Lung (tissue), 16 donors: ENCODE data around the gene CFAP65. TPM values are rescaled to one million over a fixed set of nuclear protein-coding genes. Genes with fewer than 3 reads are reported as not detected.
A peak's percentile ranks its signal among the peaks of the same experiment; 100 is the strongest.

Experiments
- ATAC-seq: fragments of 200-7000 bp; cut with Tn5 transposase; one replicate; pipeline ENCODE4 v1.9.1; 2020; ENCODE audit warnings: moderate number of reproducible peaks; ENCODE audit not compliant: insufficient read depth, low FRiP score
- DNase-seq, 3 donors: peaks; one replicate each; pipeline ENCODE4 v3.0.0-alpha.2; 2013 to 2017
- H3K27ac ChIP-seq, 2 donors: one replicate each; pipeline ENCODE4 v1.5.1; 2013; ENCODE audit warnings: mild to moderate bottlenecking in 2 of 2, moderate library complexity in 2 of 2, control low read depth in 1 of 2, inconsistent platforms in 1 of 2, low read depth in 1 of 2, low read length in 1 of 2
- H3K27me3 ChIP-seq, 3 donors: one replicate each; pipeline ENCODE4 v1.5.1; 2013; ENCODE audit warnings: low read length in 2 of 3; ENCODE audit not compliant: control insufficient read depth in 3 of 3, insufficient read depth in 3 of 3
- H3K36me3 ChIP-seq, 4 donors: one replicate each; pipeline ENCODE4 v1.5.1; 2013; ENCODE audit warnings: low read length in 4 of 4, mild to moderate bottlenecking in 1 of 4, moderate library complexity in 1 of 4; ENCODE audit not compliant: control insufficient read depth in 4 of 4, insufficient read depth in 4 of 4
- H3K4me1 ChIP-seq, 5 donors: one replicate each; pipeline ENCODE4 v1.5.1; 2013; ENCODE audit warnings: low read length in 5 of 5, mild to moderate bottlenecking in 2 of 5, moderate library complexity in 1 of 5; ENCODE audit not compliant: control insufficient read depth in 5 of 5, insufficient read depth in 5 of 5
- H3K4me3 ChIP-seq: one replicate; pipeline ENCODE4 v1.5.1; 2013; ENCODE audit warnings: mild to moderate bottlenecking, control low read depth, moderate library complexity
- H3K9ac ChIP-seq, 2 donors: one replicate each; pipeline ENCODE4 v1.5.1; 2013; ENCODE audit warnings: low read length in 2 of 2, control low read depth in 1 of 2; ENCODE audit not compliant: insufficient read depth in 1 of 2
- H3K9me3 ChIP-seq, 4 donors: one replicate each; pipeline ENCODE4 v1.5.1; 2013; ENCODE audit warnings: low read length in 3 of 4, mild to moderate bottlenecking in 1 of 4, moderate library complexity in 1 of 4; ENCODE audit not compliant: control insufficient read depth in 4 of 4, insufficient read depth in 3 of 4
- WGBS, 2 donors: extraction: QIAGEN DNeasy Blood & Tissue Kit; methylation state at CpG; one replicate each; pipeline ENCODE4 v1.1.7; 2013; 5-methylcytosine and 5-hydroxymethylcytosine counted together
- long read RNA-seq, 5 donors: transcript quantifications; one replicate each; lab custom pipeline, GENCODE V29; 2026
- polyA plus RNA-seq, 2 donors: library from polyadenylated mRNA; stranded (reverse); fragments of 200-250 nt; gene quantifications; one replicate each; pipeline ENCODE4 v1.2.1, GENCODE V29; 2013
- total RNA-seq, 2 donors: library from RNA; depleted of rRNA in 1 of 2; stranded (reverse); fragments of >200 nt in 1 of 2; gene quantifications; one replicate each; pipeline ENCODE4 v1.2.1, GENCODE V29; 2014 to 2021
- TF ChIP-seq, protein P1 (sequence below): IDR thresholded peaks from 2 replicates; pipeline ENCODE4 v1.5.1; 2012; ENCODE audit warnings: mild to moderate bottlenecking; ENCODE audit errors: control extremely low read depth, extremely low read depth
- donor health status: control.
- donor health status: control.
- donor health status: Bipolar disorder and iron deficiency.
- donor health status: healthy.
- donor health status: DM: yes; HTN: yes; CAD: no.

CFAP65 gene, protein sequence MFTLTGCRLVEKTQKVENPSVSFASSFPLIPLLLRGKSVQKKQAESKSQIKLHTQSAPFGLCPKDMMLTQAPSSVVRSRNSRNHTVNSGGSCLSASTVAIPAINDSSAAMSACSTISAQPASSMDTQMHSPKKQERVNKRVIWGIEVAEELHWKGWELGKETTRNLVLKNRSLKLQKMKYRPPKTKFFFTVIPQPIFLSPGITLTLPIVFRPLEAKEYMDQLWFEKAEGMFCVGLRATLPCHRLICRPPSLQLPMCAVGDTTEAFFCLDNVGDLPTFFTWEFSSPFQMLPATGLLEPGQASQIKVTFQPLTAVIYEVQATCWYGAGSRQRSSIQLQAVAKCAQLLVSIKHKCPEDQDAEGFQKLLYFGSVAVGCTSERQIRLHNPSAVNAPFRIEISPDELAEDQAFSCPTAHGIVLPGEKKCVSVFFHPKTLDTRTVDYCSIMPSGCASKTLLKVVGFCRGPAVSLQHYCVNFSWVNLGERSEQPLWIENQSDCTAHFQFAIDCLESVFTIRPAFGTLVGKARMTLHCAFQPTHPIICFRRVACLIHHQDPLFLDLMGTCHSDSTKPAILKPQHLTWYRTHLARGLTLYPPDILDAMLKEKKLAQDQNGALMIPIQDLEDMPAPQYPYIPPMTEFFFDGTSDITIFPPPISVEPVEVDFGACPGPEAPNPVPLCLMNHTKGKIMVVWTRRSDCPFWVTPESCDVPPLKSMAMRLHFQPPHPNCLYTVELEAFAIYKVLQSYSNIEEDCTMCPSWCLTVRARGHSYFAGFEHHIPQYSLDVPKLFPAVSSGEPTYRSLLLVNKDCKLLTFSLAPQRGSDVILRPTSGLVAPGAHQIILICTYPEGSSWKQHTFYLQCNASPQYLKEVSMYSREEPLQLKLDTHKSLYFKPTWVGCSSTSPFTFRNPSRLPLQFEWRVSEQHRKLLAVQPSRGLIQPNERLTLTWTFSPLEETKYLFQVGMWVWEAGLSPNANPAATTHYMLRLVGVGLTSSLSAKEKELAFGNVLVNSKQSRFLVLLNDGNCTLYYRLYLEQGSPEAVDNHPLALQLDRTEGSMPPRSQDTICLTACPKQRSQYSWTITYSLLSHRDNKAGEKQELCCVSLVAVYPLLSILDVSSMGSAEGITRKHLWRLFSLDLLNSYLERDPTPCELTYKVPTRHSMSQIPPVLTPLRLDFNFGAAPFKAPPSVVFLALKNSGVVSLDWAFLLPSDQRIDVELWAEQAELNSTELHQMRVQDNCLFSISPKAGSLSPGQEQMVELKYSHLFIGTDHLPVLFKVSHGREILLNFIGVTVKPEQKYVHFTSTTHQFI (N-terminal part only)
- total RNA-seq = 10 to 100 TPM; 10.3 to 16.5 TPM
- polyA plus RNA-seq = 1 to 10 TPM; 3.9 to 5.8 TPM
- long read RNA-seq, donor 1 = 0 reads
- long read RNA-seq, donor 2 = 0 reads
- long read RNA-seq, donor 3, partial matches to known transcripts = 0 of 1 reads
- long read RNA-seq, donor 3, other reads (novel, unspliced or antisense) = 0 of 1 reads
- long read RNA-seq, donor 4 = 0 reads
- long read RNA-seq, donor 5 = 0 reads

- Histone ChIP-seq H3K9ac (no peak within 1 kb of the TSS), H3K4me1 (no peaks in the 10 kb centered on the region), H3K9me3 (peaks cover 0 to 4% (median 0%) of the 10 kb centered on the region in 4 donors), H3K27ac (no peak within 1 kb of the TSS), H3K4me3 (no peak within 1 kb of the TSS), H3K27me3 (peaks cover 0 to 21% (median 15%) of the 10 kb centered on the region in 3 donors), H3K36me3 (no peaks in the 10 kb centered on the region)
- ATAC-seq (no peak), DNase-seq (peak; percentile 44 to 58 (median 45))
- WGBS, 2 donors = 2 to 3% methylated on average over 21 of the region's 21 CpGs
- TF ChIP-seq, protein P1, sequence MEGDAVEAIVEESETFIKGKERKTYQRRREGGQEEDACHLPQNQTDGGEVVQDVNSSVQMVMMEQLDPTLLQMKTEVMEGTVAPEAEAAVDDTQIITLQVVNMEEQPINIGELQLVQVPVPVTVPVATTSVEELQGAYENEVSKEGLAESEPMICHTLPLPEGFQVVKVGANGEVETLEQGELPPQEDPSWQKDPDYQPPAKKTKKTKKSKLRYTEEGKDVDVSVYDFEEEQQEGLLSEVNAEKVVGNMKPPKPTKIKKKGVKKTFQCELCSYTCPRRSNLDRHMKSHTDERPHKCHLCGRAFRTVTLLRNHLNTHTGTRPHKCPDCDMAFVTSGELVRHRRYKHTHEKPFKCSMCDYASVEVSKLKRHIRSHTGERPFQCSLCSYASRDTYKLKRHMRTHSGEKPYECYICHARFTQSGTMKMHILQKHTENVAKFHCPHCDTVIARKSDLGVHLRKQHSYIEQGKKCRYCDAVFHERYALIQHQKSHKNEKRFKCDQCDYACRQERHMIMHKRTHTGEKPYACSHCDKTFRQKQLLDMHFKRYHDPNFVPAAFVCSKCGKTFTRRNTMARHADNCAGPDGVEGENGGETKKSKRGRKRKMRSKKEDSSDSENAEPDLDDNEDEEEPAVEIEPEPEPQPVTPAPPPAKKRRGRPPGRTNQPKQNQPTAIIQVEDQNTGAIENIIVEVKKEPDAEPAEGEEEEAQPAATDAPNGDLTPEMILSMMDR = no peak
These were observed at the start of gene CFAP65 for GRCh38 chr2:219041252-219041651. CFAP65 (minus strand) TSS chr2:219041516; CDS start chr2:219039048, 2,468 bp downstream.

DNA sequence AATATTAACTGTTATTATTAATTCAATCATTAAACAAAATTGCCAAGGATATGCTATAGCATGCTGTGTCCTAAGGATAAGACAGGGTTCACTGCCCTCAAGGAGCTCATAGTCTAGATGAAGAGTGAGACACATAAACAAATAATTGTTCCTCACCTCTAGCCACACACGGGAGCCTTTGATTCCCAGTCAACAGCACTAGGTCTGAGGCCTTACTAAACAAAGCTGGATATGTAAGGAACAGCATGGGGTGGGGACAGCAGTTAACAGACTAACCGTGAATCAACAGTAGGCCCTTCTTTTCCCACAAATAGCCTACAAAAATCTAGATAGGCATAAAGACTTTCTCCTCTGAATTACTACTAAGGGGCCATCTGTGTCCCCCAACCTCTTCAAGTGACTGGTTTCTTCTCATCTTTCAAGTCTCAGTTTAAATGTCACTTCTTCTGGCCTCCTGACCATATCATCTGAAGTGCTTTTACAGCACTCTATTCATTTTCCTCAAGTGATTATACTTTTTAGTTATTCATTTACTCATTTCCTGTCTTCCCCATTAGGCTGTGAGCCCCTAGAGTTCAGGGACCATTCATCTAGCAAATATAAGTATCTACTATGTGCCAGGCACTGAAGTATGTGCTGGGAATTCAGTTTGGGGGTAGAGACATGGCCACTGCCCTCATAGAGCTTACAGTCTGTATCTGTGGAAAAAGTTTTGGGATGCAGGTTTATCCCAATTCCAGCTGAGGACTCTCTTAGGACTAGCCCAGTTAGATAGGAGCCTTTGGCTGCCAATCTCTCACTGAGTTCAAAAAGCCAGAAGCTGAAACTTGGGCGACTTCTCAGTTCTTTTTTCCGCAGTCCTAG is 49.4 kb upstream of the CFAP65 start:
- Histone ChIP-seq H3K36me3 (peaks cover 0 to 2% (median 0%) of the 10 kb centered on the region in 4 donors), H3K27me3 (no peaks in the 10 kb centered on the region), H3K4me1 (peaks cover 0 to 8% (median 0%) of the 10 kb centered on the region in 5 donors), H3K9ac (no peak overlapping the region), H3K27ac (no peak overlapping the region), H3K4me3 (no peak overlapping the region), H3K9me3 (no peaks in the 10 kb centered on the region)
- TF ChIP-seq, protein P1 = no peak
- no peak for DNase-seq
- WGBS, 2 donors = 69 to 82% methylated on average over 4 of the region's 4 CpGs
- no peak for ATAC-seq

DNA sequence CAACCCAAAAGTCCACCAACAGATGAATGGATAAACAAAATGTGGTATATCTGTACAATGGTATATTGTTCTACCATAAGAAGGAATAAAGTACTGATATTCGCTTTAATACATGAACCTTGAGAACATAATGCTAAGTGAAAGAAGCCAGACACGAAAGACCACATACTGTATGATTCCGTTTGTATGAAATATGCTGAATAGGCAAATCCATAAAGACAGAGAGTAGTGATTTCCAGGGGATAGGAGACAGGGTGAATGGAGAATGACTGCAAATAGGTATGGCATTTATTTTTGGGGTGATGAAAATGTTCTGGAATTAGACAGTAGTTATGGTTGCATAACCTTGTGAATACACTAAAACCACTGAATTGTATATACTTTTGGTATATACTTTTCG is 48.0 kb upstream of the CFAP65 start:
- Histone ChIP-seq H3K27ac (no peak overlapping the region), H3K4me3 (no peak overlapping the region), H3K9ac (no peak overlapping the region), H3K4me1 (peaks cover 0 to 4% (median 0%) of the 10 kb centered on the region in 5 donors), H3K27me3 (no peaks in the 10 kb centered on the region), H3K36me3 (peaks cover 0 to 2% (median 0%) of the 10 kb centered on the region in 4 donors), H3K9me3 (no peaks in the 10 kb centered on the region)
- 99% methylated on average over 4 of the region's 4 CpGs for WGBS, 2 donors
- DNase-seq = no peak
- TF ChIP-seq, protein P1 = no peak
- no peak for ATAC-seq
